Measurements from ENCODE around the gene C2orf49. TPM values are rescaled to one million over a fixed set of nuclear protein-coding genes. Genes with fewer than 3 reads are reported as not detected.

C2orf49 gene
- polyA plus RNA-seq, 3 donors = 8.1 to 10.4 (median 8.6) TPM

- H3K36me3 ChIP-seq (replicated peaks in 1 of 2; ENCODE audit: control insufficient read depth in 1 of 2, insufficient read depth in 2 of 2, low read length in 2 of 2) = peaks cover 67 to 99% of the 10 kb centered on the region in 2 donors
- no CpG with 5 or more reads among the region's 2 CpGs for WGBS (ENCODE audit: insufficient coverage)
- H3K79me2 ChIP-seq (ENCODE audit: insufficient read depth, low read length) = no peaks in the 10 kb centered on the region
- no peaks in the 10 kb centered on the region for H3K4me1 ChIP-seq (ENCODE audit: control insufficient read depth in 1 of 2, insufficient read depth in 2 of 2, low read length in 2 of 2)
- no peak overlapping the region for H3K4me3 ChIP-seq (replicated peaks in 1 of 3; ENCODE audit: low read depth in 2 of 3, low read length in 3 of 3)
- H3K4me2 ChIP-seq (replicated peaks; ENCODE audit: extremely low read depth, low read length, poor library complexity, severe bottlenecking) = no peak overlapping the region
- no peak for DNase-seq
- H3K4me1 Mint-ChIP-seq = no peaks in the 10 kb centered on the region
- H3K27ac ChIP-seq (ENCODE audit: low read depth in 1 of 2, low read length in 2 of 2) = peak overlapping the region in 1 of 2 donors; percentile 11
- no peak overlapping the region for H3K9ac ChIP-seq (ENCODE audit: insufficient read depth, low read length, poor library complexity, severe bottlenecking)
- peaks cover 0 to 3% (median 0%) of the 10 kb centered on the region in 3 donors for H3K27me3 Mint-ChIP-seq (ENCODE audit: low read depth in 3 of 3)
- no peak overlapping the region for H3K27ac Mint-ChIP-seq
- H2AFZ ChIP-seq (ENCODE audit: insufficient read depth, low read depth, low read length, poor library complexity, severe bottlenecking) = no peak overlapping the region
- intact Hi-C loops (cut with micrococcal nuclease) = no loop called here
- no peaks in the 10 kb centered on the region for H3K9me3 ChIP-seq (replicated peaks in 1 of 2; ENCODE audit: control insufficient read depth in 1 of 2, insufficient read depth in 1 of 2, low read length in 2 of 2)
- no peaks in the 10 kb centered on the region for H4K20me1 ChIP-seq (ENCODE audit: insufficient read depth, low read length)
- peaks cover 68 to 89% of the 10 kb centered on the region in 2 donors for H3K36me3 Mint-ChIP-seq
- no peaks in the 10 kb centered on the region for H3K27me3 ChIP-seq (ENCODE audit: control insufficient read depth in 2 of 2, insufficient read depth in 2 of 2, low read length in 2 of 2)
- H3K4me3 Mint-ChIP-seq = no peak overlapping the region
- no peak for TF ChIP-seq CTCF (IDR thresholded peaks at IDR 0.05)
- H3K9me3 Mint-ChIP-seq = no peaks in the 10 kb centered on the region
These were observed 45.4 kb upstream of the C2orf49 start for GRCh38 chr2:105291981-105292380.

- Histone ChIP-seq H4K20me1 (ENCODE audit: insufficient read depth, low read length) (no peaks in the 10 kb centered on the region), H3K4me2 (replicated peaks; ENCODE audit: extremely low read depth, low read length, poor library complexity, severe bottlenecking) (no peak overlapping the region), H3K36me3 (replicated peaks in 1 of 2; ENCODE audit: control insufficient read depth in 1 of 2, insufficient read depth in 2 of 2, low read length in 2 of 2) (peaks cover 74 to 99% of the 10 kb centered on the region in 2 donors), H3K79me2 (ENCODE audit: insufficient read depth, low read length) (peaks cover 4% of the 10 kb centered on the region), H2AFZ (ENCODE audit: insufficient read depth, low read depth, low read length, poor library complexity, severe bottlenecking) (no peak overlapping the region), H3K9ac (ENCODE audit: insufficient read depth, low read length, poor library complexity, severe bottlenecking) (no peak overlapping the region), H3K4me3 (replicated peaks in 1 of 3; ENCODE audit: low read depth in 2 of 3, low read length in 3 of 3) (no peak overlapping the region), H3K27ac (ENCODE audit: low read depth in 1 of 2, low read length in 2 of 2) (no peak overlapping the region), H3K9me3 (replicated peaks in 1 of 2; ENCODE audit: control insufficient read depth in 1 of 2, insufficient read depth in 1 of 2, low read length in 2 of 2) (no peaks in the 10 kb centered on the region), H3K4me1 (ENCODE audit: control insufficient read depth in 1 of 2, insufficient read depth in 2 of 2, low read length in 2 of 2) (no peaks in the 10 kb centered on the region), H3K27me3 (ENCODE audit: control insufficient read depth in 2 of 2, insufficient read depth in 2 of 2, low read length in 2 of 2) (no peaks in the 10 kb centered on the region)
- H3K9me3 Mint-ChIP-seq = no peaks in the 10 kb centered on the region
- no peaks in the 10 kb centered on the region for H3K4me1 Mint-ChIP-seq
- WGBS (ENCODE audit: insufficient coverage) = 100% methylated on average over 3 of the region's 6 CpGs
- peaks cover 0 to 3% (median 0%) of the 10 kb centered on the region in 3 donors for H3K27me3 Mint-ChIP-seq (ENCODE audit: low read depth in 3 of 3)
- intact Hi-C loops (cut with micrococcal nuclease) = no loop called here
- H3K4me3 Mint-ChIP-seq = no peak overlapping the region
- H3K36me3 Mint-ChIP-seq = peaks cover 80 to 97% of the 10 kb centered on the region in 2 donors
- no peak for DNase-seq
- TF ChIP-seq CTCF (IDR thresholded peaks at IDR 0.05) = no peak
- H3K27ac Mint-ChIP-seq = no peak overlapping the region
These were observed 43.3 kb upstream of the C2orf49 start for GRCh38 chr2:105294046-105294445.
